Uterus (tissue), 2 donors: ENCODE data around the gene CPSF4L.
"Not testable (repeated sequence)": the region's sequence is repeated elsewhere in the genome, so short reads cannot be mapped to it uniquely, and the experiment has no call there.

Experiments
- CTCF ChIP-seq, 4 experiments: fragments of 200-600 bp in 2 of 4; fragments of 450-650 bp in 2 of 4; sonication (generic) in 2 of 4; IDR thresholded peaks; one replicate each; pipeline ENCODE4 v1.5.1; 2016 to 2019; ENCODE audit warnings: antibody characterized with exemption in 4 of 4, mild to moderate bottlenecking in 2 of 4, moderate library complexity in 1 of 4
- POLR2A ChIP-seq, 2 donors: fragments of 450-650 bp; IDR thresholded peaks; one replicate each; pipeline ENCODE4 v1.6.1; 2016; ENCODE audit warnings: antibody characterized with exemption in 2 of 2, mild to moderate bottlenecking in 1 of 2, moderate library complexity in 1 of 2

GRCh38 chr17:73264448-73264847 lies 2.8 kb upstream of the CPSF4L start:
- not testable (repeated sequence) for TF ChIP-seq POLR2A, CTCF (IDR thresholded peaks at IDR 0.05)
